ENCODE measurements around the gene PEX13. TPM values are rescaled to one million over a fixed set of nuclear protein-coding genes. Genes with fewer than 3 reads are reported as not detected.
"Not testable (repeated sequence)": the region's sequence is repeated elsewhere in the genome, so short reads cannot be mapped to it uniquely, and the experiment has no call there.

The PEX13 gene
- polyA plus RNA-seq, 1 donor (not counting 4 experiments of a cell fraction or from before 2014, with no cell fraction given), result 35.9 TPM

GRCh38 chr2:61009355-61009754 is 8.2 kb upstream of the PEX13 start:
- dilution Hi-C loops (cut with MboI; ENCODE audit: extremely low pct_ligation_motif_present, low sequenced_read_pairs), result no loop called here
- Histone ChIP-seq H3K27me3 (ENCODE audit: control insufficient read depth, extremely low read depth, insufficient read depth, low read length) (no peaks in the 10 kb centered on the region), H3K79me2 (ENCODE audit: control insufficient read depth, insufficient read depth, low read length) (peaks cover 1% of the 10 kb centered on the region), H3K4me1 (ENCODE audit: control insufficient read depth, extremely low read depth, insufficient read depth, low read length) (peaks cover 10% of the 10 kb centered on the region), H3K9me1 (ENCODE audit: control insufficient read depth, extremely low read depth, insufficient read depth, low read length) (no peaks in the 10 kb centered on the region), H4K20me1 (ENCODE audit: control insufficient read depth, extremely low read depth, insufficient read depth, low read length) (no peaks in the 10 kb centered on the region), H3K9me3 (ENCODE audit: control insufficient read depth, low read depth, low read length) (no peaks in the 10 kb centered on the region), H3K4me2 (ENCODE audit: control insufficient read depth, extremely low read depth, insufficient read depth, low read depth, low read length) (no peak overlapping the region), H3K4me3 (ENCODE audit: control insufficient read depth in 2 of 3, extremely low read depth in 1 of 3, insufficient read depth in 2 of 3, low read depth in 1 of 3, low read length in 3 of 3) (no peak overlapping the region), H2AFZ (ENCODE audit: control insufficient read depth, low read length) (no peak overlapping the region), H3K27ac (ENCODE audit: control insufficient read depth, insufficient read depth, low read length) (no peak overlapping the region), H3K9ac (ENCODE audit: control insufficient read depth, extremely low read depth, insufficient read depth, low read length) (no peak overlapping the region), H3K36me3 (ENCODE audit: control insufficient read depth in 2 of 2, extremely low read depth in 1 of 2, insufficient read depth in 2 of 2, low read length in 2 of 2) (no peaks in the 10 kb centered on the region)
- DNase-seq (ENCODE audit: low read depth, low spot score) (no peak), FAIRE-seq (no peak)
- TF ChIP-seq EZH2 (IDR thresholded peaks at IDR 0.05; ENCODE audit: low read length) (no peak), CTCF (optimal IDR thresholded peaks at IDR 0.05 in 1 of 3, IDR thresholded peaks at IDR 0.05 in 1 of 3, conservative IDR thresholded peaks at IDR 0.05 in 1 of 3; ENCODE audit: extremely low read depth in 1 of 3, insufficient read depth in 2 of 3, low read length in 3 of 3) (no peak)

- Histone ChIP-seq H3K9me1 (ENCODE audit: control insufficient read depth, extremely low read depth, insufficient read depth, low read length) (no peaks in the 10 kb centered on the region), H3K79me2 (ENCODE audit: control insufficient read depth, insufficient read depth, low read length) (peaks cover 1% of the 10 kb centered on the region), H3K36me3 (ENCODE audit: control insufficient read depth in 2 of 2, extremely low read depth in 1 of 2, insufficient read depth in 2 of 2, low read length in 2 of 2) (no peaks in the 10 kb centered on the region), H2AFZ (ENCODE audit: control insufficient read depth, low read length) (no peak overlapping the region), H3K27me3 (ENCODE audit: control insufficient read depth, extremely low read depth, insufficient read depth, low read length) (no peaks in the 10 kb centered on the region), H3K9ac (ENCODE audit: control insufficient read depth, extremely low read depth, insufficient read depth, low read length) (no peak overlapping the region), H3K4me3 (ENCODE audit: control insufficient read depth in 2 of 3, extremely low read depth in 1 of 3, insufficient read depth in 2 of 3, low read depth in 1 of 3, low read length in 3 of 3) (no peak overlapping the region), H4K20me1 (ENCODE audit: control insufficient read depth, extremely low read depth, insufficient read depth, low read length) (no peaks in the 10 kb centered on the region), H3K27ac (ENCODE audit: control insufficient read depth, insufficient read depth, low read length) (peak overlapping the region; percentile 13), H3K4me1 (ENCODE audit: control insufficient read depth, extremely low read depth, insufficient read depth, low read length) (peaks cover 29% of the 10 kb centered on the region), H3K4me2 (ENCODE audit: control insufficient read depth, extremely low read depth, insufficient read depth, low read depth, low read length) (no peak overlapping the region), H3K9me3 (ENCODE audit: control insufficient read depth, low read depth, low read length) (no peaks in the 10 kb centered on the region)
- no peak for FAIRE-seq
- TF ChIP-seq EZH2 (IDR thresholded peaks at IDR 0.05; ENCODE audit: low read length), result no peak
- TF ChIP-seq CTCF (optimal IDR thresholded peaks at IDR 0.05 in 1 of 3, IDR thresholded peaks at IDR 0.05 in 1 of 3, conservative IDR thresholded peaks at IDR 0.05 in 1 of 3; ENCODE audit: extremely low read depth in 1 of 3, insufficient read depth in 2 of 3, low read length in 3 of 3), result no peak
- DNase-seq (ENCODE audit: low read depth, low spot score), result no peak
- dilution Hi-C loops (cut with MboI; ENCODE audit: extremely low pct_ligation_motif_present, low sequenced_read_pairs), result no loop called here
Observed at GRCh38 chr2:61011678-61012077, 5.8 kb upstream of the PEX13 start.

GRCh38 chr2:61012303-61012702 is 5.2 kb upstream of the PEX13 start:
- H3K9ac ChIP-seq (ENCODE audit: control insufficient read depth, extremely low read depth, insufficient read depth, low read length); H3K9me3 ChIP-seq (ENCODE audit: control insufficient read depth, low read depth, low read length); H3K4me2 ChIP-seq (ENCODE audit: control insufficient read depth, extremely low read depth, insufficient read depth, low read depth, low read length); H3K79me2 ChIP-seq (ENCODE audit: control insufficient read depth, insufficient read depth, low read length); H2AFZ ChIP-seq (ENCODE audit: control insufficient read depth, low read length); FAIRE-seq; H3K4me3 ChIP-seq (ENCODE audit: control insufficient read depth in 2 of 3, extremely low read depth in 1 of 3, insufficient read depth in 2 of 3, low read depth in 1 of 3, low read length in 3 of 3); H3K36me3 ChIP-seq (ENCODE audit: control insufficient read depth in 2 of 2, extremely low read depth in 1 of 2, insufficient read depth in 2 of 2, low read length in 2 of 2); H3K27me3 ChIP-seq (ENCODE audit: control insufficient read depth, extremely low read depth, insufficient read depth, low read length); H4K20me1 ChIP-seq (ENCODE audit: control insufficient read depth, extremely low read depth, insufficient read depth, low read length); DNase-seq (ENCODE audit: low read depth, low spot score); dilution Hi-C loops (cut with MboI; ENCODE audit: extremely low pct_ligation_motif_present, low sequenced_read_pairs); H3K9me1 ChIP-seq (ENCODE audit: control insufficient read depth, extremely low read depth, insufficient read depth, low read length): not testable (repeated sequence)
- Histone ChIP-seq H3K27ac (ENCODE audit: control insufficient read depth, insufficient read depth, low read length) (peak overlapping the region; percentile 13), H3K4me1 (ENCODE audit: control insufficient read depth, extremely low read depth, insufficient read depth, low read length) (peaks cover 29% of the 10 kb centered on the region)

Measured in keratinocyte (primary cell).